Memory B cell (primary cell): Measurements from ENCODE around the gene TOP3A.

Experiments
- ATAC-seq: fragments of 150-1000 bp; cut with Tn5 transposase; 2 replicates; pipeline ENCODE4 v1.10.0; 2021; ENCODE audit warnings: low read depth, mild to moderate bottlenecking, moderate library complexity
- DNase-seq, 2 donors: peaks; one replicate each; pipeline ENCODE4 v3.0.0; 2022; ENCODE audit warnings: low spot score in 2 of 2
- H3K27ac Mint-ChIP-seq: one replicate; pipeline ENCODE4 v1.8.0; 2022; ENCODE audit warnings: mild to moderate bottlenecking, moderate library complexity, mixed read lengths
- H3K27me3 Mint-ChIP-seq: one replicate; pipeline ENCODE4 v1.8.0; 2022; ENCODE audit warnings: mixed read lengths
- H3K36me3 Mint-ChIP-seq: one replicate; pipeline ENCODE4 v1.8.0; 2022; ENCODE audit warnings: mild to moderate bottlenecking, mixed read lengths
- H3K4me1 Mint-ChIP-seq: one replicate; pipeline ENCODE4 v1.8.0; 2022; ENCODE audit warnings: mixed read lengths
- H3K4me3 Mint-ChIP-seq: one replicate; pipeline ENCODE4 v1.8.0; 2022; ENCODE audit warnings: mild to moderate bottlenecking, moderate library complexity, mixed read lengths
- H3K9me3 Mint-ChIP-seq: one replicate; pipeline ENCODE4 v1.8.0; 2022; ENCODE audit warnings: mixed read lengths

TOP3A gene

DNA sequence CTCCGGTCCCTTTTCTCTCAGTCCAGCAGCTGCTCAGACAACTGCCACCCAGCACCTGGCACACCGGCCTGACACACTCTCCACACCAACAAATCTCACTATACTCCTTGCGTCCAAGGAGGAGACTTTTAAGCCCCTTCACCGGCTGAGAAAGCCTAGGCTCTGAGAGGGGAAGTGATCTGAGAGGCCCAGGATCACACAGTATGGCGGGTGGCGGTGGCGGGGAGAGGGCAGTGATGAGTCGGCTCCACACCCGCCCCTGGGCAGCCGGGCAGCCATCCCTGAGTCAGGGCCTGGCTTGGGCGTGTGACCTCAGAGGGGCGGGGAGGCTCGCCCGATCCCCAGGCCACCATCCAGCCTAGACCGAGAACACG lies 56.8 kb downstream of the TOP3A start:
- H3K9me3 Mint-ChIP-seq = no peaks in the 10 kb centered on the region
- H3K27ac Mint-ChIP-seq = peak overlapping the region; percentile 83
- peak overlapping the region; percentile 93 for H3K4me3 Mint-ChIP-seq
- peak; percentile 42 for ATAC-seq
- H3K27me3 Mint-ChIP-seq = no peaks in the 10 kb centered on the region
- DNase-seq = peak; percentile 34 to 51
- peaks cover 5% of the 10 kb centered on the region for H3K36me3 Mint-ChIP-seq
- peaks cover 15% of the 10 kb centered on the region for H3K4me1 Mint-ChIP-seq

DNA sequence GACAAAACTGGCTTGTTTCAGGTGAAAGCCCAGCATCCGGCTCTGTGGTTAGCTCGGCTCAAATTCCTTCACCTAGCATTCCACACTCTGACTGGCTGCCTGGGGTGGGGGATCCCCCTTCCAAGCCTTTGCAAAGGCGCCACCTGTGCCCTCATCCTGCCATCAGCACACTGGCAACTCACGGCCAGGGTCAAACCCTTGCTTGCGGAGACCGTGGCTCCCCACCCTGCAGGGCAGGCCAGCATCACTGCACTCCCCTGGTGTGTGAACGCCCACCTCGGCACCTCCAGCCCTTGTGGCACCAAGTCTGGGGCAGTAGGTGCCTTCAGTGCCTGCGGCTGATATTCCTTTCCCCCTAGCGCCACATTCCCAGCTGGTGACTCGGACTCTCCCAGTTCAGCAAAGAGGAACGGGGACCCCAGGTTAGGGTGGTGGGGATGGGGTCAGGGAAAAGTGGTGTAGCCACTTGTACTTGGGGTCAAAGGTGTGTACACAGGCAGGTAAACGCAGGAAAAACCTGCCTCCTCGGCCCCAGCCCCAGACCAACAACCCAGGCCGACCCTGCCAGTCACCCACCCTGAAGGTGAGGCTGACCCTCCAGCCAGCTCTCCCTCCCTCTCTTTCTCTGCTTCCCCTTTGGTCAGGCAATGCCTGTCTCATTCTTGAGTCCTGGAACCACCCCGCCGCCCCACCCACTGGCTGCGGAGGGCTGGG lies 57.4 kb downstream of the TOP3A start:
- ATAC-seq (no peak), DNase-seq (no peak)
- peak overlapping the region; percentile 93 for H3K4me3 Mint-ChIP-seq
- no peaks in the 10 kb centered on the region for H3K27me3 Mint-ChIP-seq
- H3K36me3 Mint-ChIP-seq = peaks cover 6% of the 10 kb centered on the region
- peak overlapping the region; percentile 83 for H3K27ac Mint-ChIP-seq
- H3K9me3 Mint-ChIP-seq = no peaks in the 10 kb centered on the region
- peaks cover 15% of the 10 kb centered on the region for H3K4me1 Mint-ChIP-seq

DNA sequence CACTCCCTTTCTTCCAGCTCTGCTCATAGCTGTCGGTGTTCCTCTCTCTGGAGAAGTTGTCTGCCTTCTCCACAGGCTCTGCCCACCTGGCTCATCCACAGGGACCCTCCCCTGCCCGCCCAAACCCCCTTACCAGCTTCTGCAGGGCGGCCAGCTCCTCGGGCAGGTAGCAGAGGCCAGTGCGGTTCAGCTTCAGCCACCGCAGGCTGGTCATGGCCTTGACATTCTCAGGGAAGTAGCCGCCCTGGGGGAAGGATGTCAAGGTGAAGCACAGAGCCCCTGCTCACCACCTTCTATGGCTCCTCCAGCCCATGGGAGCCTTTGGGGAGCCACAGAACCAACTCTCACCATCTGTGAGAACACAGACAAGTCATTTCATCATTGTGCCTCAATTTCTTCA lies 58.0 kb downstream of the TOP3A start:
- Mint-ChIP-seq H3K9me3 (no peaks in the 10 kb centered on the region), H3K27ac (no peak overlapping the region), H3K27me3 (no peaks in the 10 kb centered on the region), H3K36me3 (peaks cover 7% of the 10 kb centered on the region), H3K4me3 (no peak overlapping the region), H3K4me1 (peaks cover 15% of the 10 kb centered on the region)
- no peak for ATAC-seq
- DNase-seq = no peak

DNA sequence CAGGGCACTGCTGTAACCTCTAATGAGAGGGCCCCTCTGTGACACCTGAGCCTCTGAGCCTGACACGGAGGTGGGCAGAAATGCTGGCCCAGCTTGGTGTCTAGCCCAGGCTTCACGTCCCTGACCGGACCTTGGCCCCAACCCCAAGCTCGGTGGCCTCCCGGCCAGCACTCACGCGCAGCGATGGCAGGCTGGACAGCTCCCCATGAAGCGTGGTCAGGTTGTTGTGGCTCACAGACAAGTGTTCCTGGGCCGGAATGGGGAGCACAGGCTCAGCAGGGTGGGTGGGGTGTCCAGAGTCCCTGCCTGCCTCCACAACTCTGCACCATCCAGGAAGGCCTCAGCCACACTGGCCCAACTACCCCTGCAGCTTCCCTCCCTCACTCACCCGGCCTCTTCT lies 58.4 kb downstream of the TOP3A start:
- no peak for DNase-seq
- no peak for ATAC-seq
- H3K4me1 Mint-ChIP-seq = peaks cover 12% of the 10 kb centered on the region
- no peak overlapping the region for H3K4me3 Mint-ChIP-seq
- H3K9me3 Mint-ChIP-seq = no peaks in the 10 kb centered on the region
- H3K27ac Mint-ChIP-seq = no peak overlapping the region
- no peaks in the 10 kb centered on the region for H3K27me3 Mint-ChIP-seq
- H3K36me3 Mint-ChIP-seq = peaks cover 11% of the 10 kb centered on the region

DNA sequence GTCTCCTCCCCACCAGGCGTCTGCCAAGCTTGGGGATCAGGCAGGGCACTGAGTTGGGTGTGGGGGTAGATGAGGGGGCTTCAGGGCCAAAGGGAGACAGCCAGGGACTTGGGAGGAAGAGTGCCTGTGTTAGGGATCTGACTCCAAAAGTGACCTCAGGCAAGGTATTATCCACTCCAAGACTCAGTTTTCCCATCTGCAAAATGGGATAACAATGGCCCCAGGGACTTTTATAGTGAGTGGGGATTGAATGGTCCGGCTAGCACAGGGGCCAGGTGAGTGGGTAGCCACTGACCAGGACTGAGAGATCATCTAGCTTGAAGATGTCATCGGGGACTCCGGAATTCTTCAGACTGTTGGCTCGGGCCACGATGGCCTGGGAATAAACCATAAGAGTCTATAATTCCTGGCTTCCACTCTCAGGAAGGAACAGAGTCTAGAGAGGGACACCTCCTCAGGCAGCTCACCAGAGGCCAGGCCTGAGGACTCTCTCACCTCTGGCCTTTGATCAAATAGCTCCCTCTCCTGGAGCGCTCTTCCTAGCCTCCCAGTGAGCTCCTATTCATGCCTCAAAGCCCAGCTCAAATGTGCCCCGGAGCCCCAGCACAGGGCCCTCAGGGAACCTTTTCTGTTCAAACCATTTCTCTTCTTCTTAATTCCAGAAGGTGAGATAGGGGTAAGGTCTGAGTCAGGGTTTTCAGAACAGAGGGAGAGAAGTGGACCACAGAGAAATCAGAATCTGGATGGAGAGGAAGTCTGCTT lies 59.7 kb downstream of the TOP3A start:
- H3K4me3 Mint-ChIP-seq = no peak overlapping the region
- no peak for DNase-seq
- H3K9me3 Mint-ChIP-seq = no peaks in the 10 kb centered on the region
- no peak for ATAC-seq
- no peaks in the 10 kb centered on the region for H3K27me3 Mint-ChIP-seq
- H3K4me1 Mint-ChIP-seq = peaks cover 10% of the 10 kb centered on the region
- peaks cover 13% of the 10 kb centered on the region for H3K36me3 Mint-ChIP-seq
- no peak overlapping the region for H3K27ac Mint-ChIP-seq

DNA sequence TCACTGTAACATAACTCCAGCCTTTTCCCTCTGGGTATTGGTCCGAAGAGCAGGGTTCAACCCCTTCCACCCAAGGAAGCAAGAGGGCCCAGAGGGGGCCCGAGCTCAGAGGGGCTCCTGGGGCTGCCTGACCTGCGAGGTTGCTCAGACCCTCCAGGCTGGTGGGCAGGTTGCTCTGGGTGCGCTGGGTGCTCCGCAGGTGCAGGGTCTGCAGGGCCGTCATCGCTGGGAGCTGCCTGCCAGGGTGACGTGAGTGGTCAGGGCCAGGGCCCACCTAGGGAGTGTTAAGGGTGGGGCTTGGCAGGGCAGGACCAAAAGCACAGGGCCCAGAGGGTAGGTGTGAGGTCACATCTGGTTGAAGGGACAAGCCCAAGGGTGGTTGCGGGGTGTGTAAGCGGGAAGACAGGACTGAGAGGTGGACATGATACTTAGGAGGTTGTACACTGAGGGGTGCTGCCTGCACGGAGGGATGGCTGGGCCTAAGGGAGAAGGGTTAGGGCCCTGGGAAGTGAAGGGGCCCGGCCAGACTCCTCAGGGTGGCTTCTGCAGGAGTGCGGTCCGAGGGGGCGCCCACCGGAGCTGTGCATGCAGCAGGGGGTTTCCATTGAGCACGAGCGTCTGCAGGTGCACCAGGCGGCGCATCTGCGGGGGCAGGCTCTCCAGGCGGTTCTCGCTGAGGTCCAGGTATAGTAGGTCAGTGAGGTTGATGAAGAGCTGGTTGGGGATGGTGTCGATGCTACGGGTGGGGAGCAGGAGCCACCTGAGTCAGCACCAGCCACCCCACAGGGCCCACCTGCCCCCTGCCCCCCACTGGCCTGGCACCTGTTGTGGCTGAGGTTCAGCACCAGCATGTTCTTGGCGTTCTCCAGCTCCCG lies 60.6 kb downstream of the TOP3A start:
- ATAC-seq (no peak), DNase-seq (no peak)
- H3K27ac Mint-ChIP-seq = no peak overlapping the region
- no peak overlapping the region for H3K4me3 Mint-ChIP-seq
- peaks cover 5% of the 10 kb centered on the region for H3K4me1 Mint-ChIP-seq
- peaks cover 16% of the 10 kb centered on the region for H3K36me3 Mint-ChIP-seq
- H3K9me3 Mint-ChIP-seq = no peaks in the 10 kb centered on the region
- no peaks in the 10 kb centered on the region for H3K27me3 Mint-ChIP-seq

DNA sequence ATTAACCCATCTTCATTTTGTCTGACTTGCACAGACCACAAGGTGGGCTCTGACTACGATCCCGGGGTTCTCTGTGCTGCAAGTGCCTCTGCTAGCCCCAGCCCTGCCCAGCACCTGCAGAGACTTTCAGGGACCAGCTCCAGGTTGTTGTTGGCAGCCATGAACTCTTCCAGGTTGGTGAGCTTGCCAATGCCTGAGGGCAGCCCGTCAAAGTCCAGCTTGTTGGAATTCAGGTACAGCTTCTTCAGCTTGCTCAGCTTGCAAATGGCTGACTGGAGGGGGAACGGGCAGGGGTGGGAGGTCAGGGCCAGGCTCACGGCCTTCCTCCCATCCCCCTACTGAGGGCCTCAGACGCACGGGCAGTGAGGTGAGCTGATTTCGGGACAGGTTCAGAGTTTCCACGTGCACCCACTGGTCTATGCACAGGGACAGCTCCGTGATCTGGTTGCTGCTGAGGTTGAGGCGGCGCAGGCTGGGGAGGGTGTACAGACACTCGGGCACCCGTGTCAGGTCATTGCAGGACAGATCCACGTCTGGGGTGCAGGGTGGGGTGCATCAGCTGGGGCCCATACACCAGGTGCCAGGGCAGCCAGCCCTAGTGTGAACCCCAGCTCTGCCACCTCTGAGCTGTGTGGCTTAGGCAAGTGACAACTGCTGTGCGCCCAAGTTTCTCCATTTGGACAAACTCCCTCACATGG lies 61.5 kb downstream of the TOP3A start:
- no peak for DNase-seq
- Mint-ChIP-seq H3K4me3 (no peak overlapping the region), H3K4me1 (peaks cover 5% of the 10 kb centered on the region), H3K27ac (no peak overlapping the region), H3K9me3 (no peaks in the 10 kb centered on the region), H3K27me3 (no peaks in the 10 kb centered on the region), H3K36me3 (peaks cover 16% of the 10 kb centered on the region)
- ATAC-seq = no peak

DNA sequence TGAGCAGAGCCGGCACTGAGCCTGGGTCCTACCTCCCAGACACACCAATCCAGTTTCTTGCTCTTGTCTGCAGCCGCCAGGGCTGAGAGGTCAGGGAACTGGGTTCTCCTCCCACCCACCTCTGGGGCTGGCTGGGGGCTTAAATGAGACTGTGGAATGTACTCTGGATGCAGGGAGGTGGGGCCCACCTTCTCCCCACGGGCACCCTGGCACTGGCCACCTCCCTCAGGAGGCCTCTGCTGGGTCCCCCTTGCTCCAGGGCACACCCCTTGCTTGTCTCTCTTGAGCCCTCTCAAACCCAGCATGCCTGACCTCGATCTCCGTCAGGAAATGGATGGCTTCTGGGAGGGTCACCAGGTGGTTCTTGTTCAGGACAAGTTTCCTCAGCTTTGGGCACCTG lies 62.6 kb downstream of the TOP3A start:
- DNase-seq (no peak), ATAC-seq (no peak)
- H3K4me1 Mint-ChIP-seq = peaks cover 9% of the 10 kb centered on the region
- peaks cover 22% of the 10 kb centered on the region for H3K36me3 Mint-ChIP-seq
- H3K27me3 Mint-ChIP-seq = no peaks in the 10 kb centered on the region
- no peak overlapping the region for H3K4me3 Mint-ChIP-seq
- H3K9me3 Mint-ChIP-seq = no peaks in the 10 kb centered on the region
- no peak overlapping the region for H3K27ac Mint-ChIP-seq

DNA sequence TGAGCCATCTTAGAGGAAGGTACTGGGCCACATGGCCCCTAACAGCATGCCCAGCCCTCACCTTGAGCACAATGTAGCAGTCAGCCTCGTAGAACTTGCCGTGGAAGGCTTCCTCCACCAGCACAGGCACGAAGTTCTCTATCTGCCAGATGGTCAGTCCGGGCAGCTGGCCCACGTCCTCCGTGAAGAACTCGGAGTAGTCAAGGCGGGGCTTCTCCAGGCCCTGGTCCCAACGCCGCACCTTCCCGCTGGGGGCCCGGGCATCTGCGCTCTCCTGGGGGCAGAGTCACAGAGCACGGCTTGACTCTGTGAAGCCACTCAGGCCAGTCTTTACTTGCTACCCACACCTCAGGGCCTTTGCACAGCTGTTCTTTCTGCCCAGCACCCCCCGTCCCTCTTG lies 63.6 kb downstream of the TOP3A start:
- Mint-ChIP-seq H3K9me3 (no peaks in the 10 kb centered on the region), H3K27ac (no peak overlapping the region), H3K4me1 (peaks cover 11% of the 10 kb centered on the region), H3K27me3 (no peaks in the 10 kb centered on the region), H3K36me3 (peaks cover 23% of the 10 kb centered on the region), H3K4me3 (no peak overlapping the region)
- DNase-seq = no peak
- no peak for ATAC-seq

DNA sequence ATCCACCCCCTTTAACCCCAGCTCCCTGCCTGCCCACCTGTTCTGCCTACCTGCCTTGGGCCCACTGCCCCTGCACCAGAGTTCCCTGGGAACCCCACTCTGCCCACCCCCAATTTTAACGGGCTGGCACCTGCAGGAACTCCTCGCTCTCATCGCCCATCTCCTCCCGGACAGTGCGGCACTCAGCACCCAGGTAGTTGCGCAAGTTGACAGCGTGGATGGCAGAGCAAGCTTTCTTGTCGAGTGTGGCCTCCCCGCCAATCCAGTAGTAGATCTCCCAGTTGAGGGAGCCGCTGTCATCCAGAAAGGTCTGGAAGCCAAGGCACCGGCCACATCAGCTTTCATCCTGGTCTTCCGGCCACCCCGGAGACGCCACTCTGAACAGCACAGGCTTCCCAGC lies 64.1 kb downstream of the TOP3A start:
- ATAC-seq (no peak), DNase-seq (no peak)
- Mint-ChIP-seq H3K4me1 (peaks cover 11% of the 10 kb centered on the region), H3K27ac (no peak overlapping the region), H3K9me3 (no peaks in the 10 kb centered on the region), H3K4me3 (no peak overlapping the region), H3K27me3 (no peaks in the 10 kb centered on the region), H3K36me3 (peaks cover 26% of the 10 kb centered on the region)

DNA sequence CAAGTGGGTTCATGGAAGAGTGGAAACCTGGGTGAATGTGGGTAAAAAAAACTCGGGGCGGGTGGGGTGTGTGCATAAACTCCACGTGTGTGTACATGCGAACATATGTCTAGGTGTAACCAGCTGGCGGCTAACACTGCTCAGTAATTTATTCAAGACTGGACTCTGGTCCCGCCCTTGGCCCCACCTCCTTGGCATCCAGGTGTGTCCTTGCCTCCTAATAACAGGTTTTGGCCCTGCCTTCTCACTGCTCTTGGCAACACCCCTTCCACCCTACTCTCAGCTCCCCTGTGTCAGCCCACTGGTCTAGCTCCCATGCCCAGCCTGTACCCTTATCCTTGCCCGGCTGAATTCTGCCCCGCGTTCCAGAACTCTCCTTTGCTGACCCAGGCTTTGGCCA lies 64.5 kb downstream of the TOP3A start:
- Mint-ChIP-seq H3K4me3 (peak overlapping the region; percentile 14), H3K36me3 (peaks cover 29% of the 10 kb centered on the region), H3K27me3 (no peaks in the 10 kb centered on the region), H3K9me3 (no peaks in the 10 kb centered on the region), H3K4me1 (peaks cover 11% of the 10 kb centered on the region), H3K27ac (no peak overlapping the region)
- no peak for DNase-seq
- no peak for ATAC-seq

DNA sequence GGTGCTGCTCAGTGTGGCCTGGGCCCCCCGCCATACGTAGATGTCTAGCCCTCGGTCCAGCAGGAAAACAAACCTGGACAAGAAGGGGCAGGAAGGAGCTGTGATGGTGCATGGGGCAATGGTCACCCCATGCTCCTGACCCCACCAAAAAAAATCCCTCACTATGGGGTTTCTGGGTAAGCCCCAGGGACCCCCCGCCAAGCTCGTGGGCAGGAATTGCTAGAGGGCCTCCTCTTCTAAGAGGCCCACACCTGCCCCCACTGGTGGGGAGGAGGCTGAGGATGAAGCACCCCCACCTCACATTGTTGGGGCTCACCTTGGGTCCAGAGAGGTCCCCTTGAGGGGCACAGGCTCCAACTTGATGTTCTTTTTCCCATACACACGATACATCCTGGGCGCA lies 66.0 kb downstream of the TOP3A start:
- H3K4me3 Mint-ChIP-seq = no peak overlapping the region
- no peaks in the 10 kb centered on the region for H3K9me3 Mint-ChIP-seq
- peaks cover 27% of the 10 kb centered on the region for H3K36me3 Mint-ChIP-seq
- no peak overlapping the region for H3K27ac Mint-ChIP-seq
- ATAC-seq (no peak), DNase-seq (no peak)
- H3K27me3 Mint-ChIP-seq = no peaks in the 10 kb centered on the region
- H3K4me1 Mint-ChIP-seq = peaks cover 8% of the 10 kb centered on the region

DNA sequence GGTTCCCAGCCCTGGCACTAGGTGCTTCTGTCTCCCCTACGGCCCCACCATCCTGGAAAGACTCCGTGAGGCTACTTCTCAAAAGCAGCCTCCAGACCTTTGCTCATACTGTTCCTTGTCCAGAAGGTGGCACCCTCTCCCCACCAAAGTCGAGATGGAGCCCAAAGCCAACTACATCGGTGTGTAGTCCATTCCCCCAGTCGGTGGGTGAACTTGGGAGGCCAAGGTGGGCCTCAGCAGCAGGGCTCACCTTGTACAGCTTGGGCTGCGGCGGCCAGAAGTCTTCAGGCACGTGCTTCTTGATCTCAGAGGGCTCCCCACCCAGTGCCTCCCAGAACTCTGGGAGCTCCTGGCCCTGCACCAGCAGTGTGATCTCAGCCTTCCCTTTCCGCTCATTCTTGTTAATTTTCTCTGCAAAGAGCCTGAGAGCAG lies 66.5 kb downstream of the TOP3A start:
- H3K27me3 Mint-ChIP-seq = no peaks in the 10 kb centered on the region
- H3K9me3 Mint-ChIP-seq = no peaks in the 10 kb centered on the region
- peak; percentile 78 for ATAC-seq
- peaks cover 27% of the 10 kb centered on the region for H3K36me3 Mint-ChIP-seq
- H3K27ac Mint-ChIP-seq = no peak overlapping the region
- peaks cover 8% of the 10 kb centered on the region for H3K4me1 Mint-ChIP-seq
- DNase-seq = peak; percentile 65 to 68
- H3K4me3 Mint-ChIP-seq = no peak overlapping the region

DNA sequence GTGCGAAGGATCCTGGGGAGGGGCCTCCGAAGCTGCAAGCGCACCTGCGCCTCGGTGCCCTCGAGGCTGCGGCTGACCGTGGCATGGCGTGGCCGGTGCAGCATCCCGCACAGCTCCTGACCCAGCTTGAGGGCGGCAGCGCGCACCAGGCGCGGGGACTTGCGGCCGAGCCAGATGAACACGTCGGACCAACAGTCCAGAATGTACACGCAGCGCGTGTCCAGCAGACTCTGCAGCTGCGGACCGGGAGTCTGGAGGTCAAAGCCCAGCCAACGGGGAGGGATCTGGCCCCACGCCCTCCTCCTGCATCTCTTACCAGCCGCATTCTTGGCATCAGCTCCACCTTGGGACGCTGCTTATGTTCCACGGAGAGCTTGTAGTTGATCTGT lies 67.2 kb downstream of the TOP3A start:
- no peak overlapping the region for H3K27ac Mint-ChIP-seq
- H3K4me3 Mint-ChIP-seq = no peak overlapping the region
- H3K27me3 Mint-ChIP-seq = no peaks in the 10 kb centered on the region
- ATAC-seq (no peak), DNase-seq (no peak)
- no peaks in the 10 kb centered on the region for H3K9me3 Mint-ChIP-seq
- peaks cover 24% of the 10 kb centered on the region for H3K36me3 Mint-ChIP-seq
- H3K4me1 Mint-ChIP-seq = peaks cover 8% of the 10 kb centered on the region
